Psoas muscle (tissue), 8 donors: Measurements from ENCODE around the gene TLL1. TPM values are rescaled to one million over a fixed set of nuclear protein-coding genes. Genes with fewer than 3 reads are reported as not detected.

ENCODE experiments used
- ATAC-seq, 4 donors: fragments of 200-7000 bp; cut with Tn5 transposase; one replicate each; pipeline ENCODE4 v1.9.1; 2020; ENCODE audit warnings: moderate library complexity in 3 of 4, mild to moderate bottlenecking in 2 of 4
- DNase-seq, 2 donors: peaks; one replicate each; pipeline ENCODE4 v3.0.0-alpha.2; 2020
- H3K27ac ChIP-seq: fragments of 200-600 bp; one replicate; pipeline ENCODE4 v1.8.0; 2022
- H3K27me3 ChIP-seq, 3 donors: fragments of 200-600 bp in 1 of 3; one replicate each; pipeline versions ENCODE4 v1.6.1 to v1.8.0; 2013 to 2022; ENCODE audit warnings: low read length in 2 of 3, mild to moderate bottlenecking in 2 of 3, moderate library complexity in 1 of 3; ENCODE audit not compliant: insufficient read depth in 3 of 3
- H3K36me3 ChIP-seq, 2 donors: fragments of 200-600 bp in 1 of 2; one replicate each; pipeline versions ENCODE4 v1.6.1 to v1.8.0; 2013 to 2022; ENCODE audit warnings: low read depth in 1 of 2, mild to moderate bottlenecking in 1 of 2, moderate library complexity in 1 of 2; ENCODE audit not compliant: insufficient read depth in 1 of 2
- H3K4me1 ChIP-seq: fragments of 200-600 bp; one replicate; pipeline ENCODE4 v1.8.0; 2022
- H3K4me3 ChIP-seq: fragments of 200-600 bp; one replicate; pipeline ENCODE4 v1.8.0; 2022; ENCODE audit warnings: mild to moderate bottlenecking
- H3K9me3 ChIP-seq: fragments of 200-600 bp; one replicate; pipeline ENCODE4 v1.8.0; 2022
- WGBS, 3 donors: extraction: QIAGEN DNeasy Blood & Tissue Kit; methylation state at CpG; one replicate each; pipeline versions ENCODE4 v1.1.6 to v1.1.7; 2013; 5-methylcytosine and 5-hydroxymethylcytosine counted together
- intact Hi-C, 2 donors: fragments of 100-400 bp; cut with DNase I; formaldehyde crosslinking; loops; one replicate each; pipeline versions ENCODE4 v1.11.0 to v1.14.2; 2022
- polyA plus RNA-seq, 3 donors: library from polyadenylated mRNA; stranded (reverse); fragments of 200-250 nt; gene quantifications; one replicate each; pipeline ENCODE4 v1.2.3, GENCODE V29; 2013
- total RNA-seq, 4 donors: library from RNA; stranded (reverse); fragmentation: NEBNext Ultra II Directional in 2 of 4; extraction: Animal tissue kit (Norgen Biotek cat#: 25700) in 2 of 4; gene quantifications; one replicate each; pipeline versions ENCODE4 v1.2.1 to v1.2.4, GENCODE V29; 2021 to 2023
- TF ChIP-seq, protein P1 (sequence below): fragments of 200-600 bp; IDR thresholded peaks from one replicate; pipeline ENCODE4 v1.8.0; 2022; ENCODE audit warnings: antibody characterized with exemption
- donor health status: healthy with polysubstance abuse.
- donor health status: DM: no; HTN: no; CAD: no; lungs with moderate emphysema.
- donor health status: Bipolar disorder and iron deficiency.
- donor health status: healthy.
- donor health status: DM: yes; HTN: yes; CAD: no.
- donor health status: DM: no; HTN: no; CAD: no.
- donor health status: DM: no; HTN: no; CAD: no.
- donor health status: DM: yes; HTN: yes; CAD: no.

Gene TLL1
- total and polyA plus RNA-seq, 7 donors: 0.23 to 0.89 (median 0.54) TPM

DNA sequence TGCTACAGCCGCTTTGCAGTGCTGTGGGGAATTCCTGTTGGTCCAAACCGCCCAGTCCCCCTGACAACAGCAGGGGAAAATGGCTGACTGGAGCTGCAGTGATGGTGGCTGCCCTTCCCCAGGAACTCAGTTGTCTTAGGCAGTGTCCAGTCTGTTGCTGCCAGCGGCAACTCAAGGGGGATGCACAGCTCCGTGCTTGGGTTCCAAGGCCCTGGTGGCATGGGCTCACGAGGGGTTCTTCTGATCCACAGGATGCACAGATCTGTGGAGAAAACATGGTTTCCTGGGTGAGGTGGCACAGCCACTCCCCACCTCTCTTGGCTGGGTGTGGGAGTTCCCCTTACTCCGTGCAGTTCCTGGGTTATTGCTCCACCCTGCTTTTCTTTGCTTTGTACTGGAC is 261.2 kb downstream of the TLL1 start:
- Histone ChIP-seq H3K27ac (no peak overlapping the region), H3K4me1 (no peaks in the 10 kb centered on the region), H3K27me3 (no peaks in the 10 kb centered on the region), H3K9me3 (no peaks in the 10 kb centered on the region), H3K36me3 (no peaks in the 10 kb centered on the region), H3K4me3 (no peak overlapping the region)
- no peak for ATAC-seq
- DNase-seq: no peak
- intact Hi-C loops: no loop called here
- TF ChIP-seq, protein P1, sequence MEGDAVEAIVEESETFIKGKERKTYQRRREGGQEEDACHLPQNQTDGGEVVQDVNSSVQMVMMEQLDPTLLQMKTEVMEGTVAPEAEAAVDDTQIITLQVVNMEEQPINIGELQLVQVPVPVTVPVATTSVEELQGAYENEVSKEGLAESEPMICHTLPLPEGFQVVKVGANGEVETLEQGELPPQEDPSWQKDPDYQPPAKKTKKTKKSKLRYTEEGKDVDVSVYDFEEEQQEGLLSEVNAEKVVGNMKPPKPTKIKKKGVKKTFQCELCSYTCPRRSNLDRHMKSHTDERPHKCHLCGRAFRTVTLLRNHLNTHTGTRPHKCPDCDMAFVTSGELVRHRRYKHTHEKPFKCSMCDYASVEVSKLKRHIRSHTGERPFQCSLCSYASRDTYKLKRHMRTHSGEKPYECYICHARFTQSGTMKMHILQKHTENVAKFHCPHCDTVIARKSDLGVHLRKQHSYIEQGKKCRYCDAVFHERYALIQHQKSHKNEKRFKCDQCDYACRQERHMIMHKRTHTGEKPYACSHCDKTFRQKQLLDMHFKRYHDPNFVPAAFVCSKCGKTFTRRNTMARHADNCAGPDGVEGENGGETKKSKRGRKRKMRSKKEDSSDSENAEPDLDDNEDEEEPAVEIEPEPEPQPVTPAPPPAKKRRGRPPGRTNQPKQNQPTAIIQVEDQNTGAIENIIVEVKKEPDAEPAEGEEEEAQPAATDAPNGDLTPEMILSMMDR: no peak
- 66 to 69% (median 66%) methylated on average over 6 of the region's 6 CpGs for WGBS, 3 donors

DNA sequence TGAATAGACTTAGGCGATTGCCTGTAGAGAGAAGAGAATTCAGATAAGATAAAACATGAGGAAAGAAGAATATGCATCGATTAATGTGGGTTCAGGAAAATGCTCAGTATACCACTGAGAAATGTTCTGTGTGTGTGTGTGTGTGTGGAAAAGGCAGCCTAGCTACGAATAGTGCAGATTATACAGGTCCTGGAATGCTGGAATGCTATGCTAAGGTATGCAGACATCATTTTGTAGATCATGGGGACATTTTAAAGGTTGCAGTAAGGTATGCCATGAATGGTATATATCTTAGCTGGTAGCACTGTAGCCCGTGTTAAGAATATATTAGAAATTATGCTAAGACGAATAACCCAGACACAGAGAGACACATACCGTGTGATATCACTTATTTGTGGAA is 267.9 kb downstream of the TLL1 start:
- Histone ChIP-seq H3K36me3 (no peaks in the 10 kb centered on the region), H3K27me3 (peaks cover 0 to 2% (median 0%) of the 10 kb centered on the region in 3 donors), H3K9me3 (no peaks in the 10 kb centered on the region), H3K27ac (no peak overlapping the region), H3K4me1 (no peaks in the 10 kb centered on the region), H3K4me3 (no peak overlapping the region)
- ATAC-seq: no peak
- no peak for DNase-seq
- intact Hi-C loops: no loop called here
- TF ChIP-seq, protein P1: no peak
- WGBS, 3 donors: 81 to 88% (median 87%) methylated on average over 6 of the region's 6 CpGs

DNA sequence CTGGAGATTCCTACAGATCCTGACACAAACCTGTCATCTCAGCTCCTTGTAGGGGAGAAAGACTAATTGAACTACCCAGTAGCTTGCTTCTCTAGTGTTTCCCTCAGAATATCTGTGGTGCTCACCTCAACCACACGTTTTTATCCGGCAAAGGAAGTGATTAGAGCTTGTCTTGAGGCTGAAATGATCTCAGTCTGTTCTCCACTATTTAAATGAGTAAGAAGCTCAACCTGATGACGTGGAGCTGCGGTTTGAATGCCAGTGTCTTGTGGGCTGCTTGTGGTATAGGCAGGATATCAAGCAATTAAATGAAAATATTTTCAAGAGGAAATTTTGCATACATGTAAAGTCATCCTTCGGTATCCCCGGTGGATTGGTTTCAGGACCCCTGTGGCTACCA is 270.2 kb downstream of the TLL1 start:
- intact Hi-C loops: no loop called here
- WGBS, 3 donors: 83 to 87% (median 87%) methylated on average over 6 of the region's 6 CpGs
- H3K36me3 ChIP-seq: no peaks in the 10 kb centered on the region
- no peak for ATAC-seq
- TF ChIP-seq, protein P1: no peak
- H3K9me3 ChIP-seq: no peaks in the 10 kb centered on the region
- no peak for DNase-seq
- H3K27ac ChIP-seq: no peak overlapping the region
- no peaks in the 10 kb centered on the region for H3K4me1 ChIP-seq
- no peak overlapping the region for H3K4me3 ChIP-seq
- peaks cover 0 to 2% (median 0%) of the 10 kb centered on the region in 3 donors for H3K27me3 ChIP-seq

DNA sequence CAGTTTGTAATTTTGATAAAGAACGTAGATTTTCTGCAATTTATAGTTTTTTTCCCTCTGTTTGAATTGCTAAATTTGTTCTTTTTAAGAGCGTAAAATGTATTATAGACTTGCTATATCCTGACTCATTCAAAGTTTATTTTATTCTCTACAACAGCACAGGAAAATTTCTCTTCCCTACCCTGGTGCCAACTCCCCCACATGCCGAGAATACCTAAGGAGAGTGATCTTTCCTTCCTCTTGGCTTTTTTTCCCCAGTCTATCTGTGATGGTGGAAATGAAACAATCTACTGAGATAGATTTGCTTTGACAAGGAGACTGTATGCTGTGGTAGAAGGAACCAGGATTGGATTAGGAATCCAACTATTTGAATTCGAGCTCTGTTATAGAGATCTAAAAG is 271.6 kb downstream of the TLL1 start:
- WGBS, 3 donors: 61 to 88% (median 77%) methylated on average over 4 of the region's 4 CpGs

More for the DNA sequence above, 271.6 kb downstream of the TLL1 start:
- H3K4me1 ChIP-seq: no peaks in the 10 kb centered on the region
- no peak overlapping the region for H3K27ac ChIP-seq
- no peak overlapping the region for H3K4me3 ChIP-seq
- intact Hi-C loops: no loop called here
- DNase-seq: no peak
- no peaks in the 10 kb centered on the region for H3K36me3 ChIP-seq
- ATAC-seq: no peak
- peaks cover 0 to 2% (median 0%) of the 10 kb centered on the region in 3 donors for H3K27me3 ChIP-seq
- no peaks in the 10 kb centered on the region for H3K9me3 ChIP-seq
- TF ChIP-seq, protein P1: no peak
